Posterior vena cava (tissue), 2 donors: ENCODE data around the gene L1TD1. TPM values are rescaled to one million over a fixed set of nuclear protein-coding genes. Genes with fewer than 3 reads are reported as not detected.
"Not testable (repeated sequence)": the region's sequence is repeated elsewhere in the genome, so short reads cannot be mapped to it uniquely, and the experiment has no call there.

Experiments
- DNase-seq: peaks from one replicate; pipeline ENCODE4 v3.0.0-alpha.2; 2020; ENCODE audit warnings: low spot score
- intact Hi-C, 2 donors: fragments of 100-400 bp; cut with DNase I; formaldehyde crosslinking; loops; one replicate each; pipeline versions ENCODE4 v1.14.1 to v1.14.2; 2022 to 2023
- long read RNA-seq, 2 donors: library from polyadenylated mRNA; unstranded; transcript quantifications; one replicate each; pipeline ENCODE4 v2.0.0, GENCODE V29; 2020 to 2021
- total RNA-seq, 2 donors: library from RNA; stranded (reverse); fragmentation: NEBNext Ultra II Directional; extraction: Animal tissue kit (Norgen Biotek cat#: 25700); gene quantifications; one replicate each; pipeline ENCODE4 v1.2.1, GENCODE V29; 2021
- donor health status: DM: yes; HTN: yes; CAD: no.
- donor health status: DM: yes; HTN: yes; CAD: no.

The L1TD1 gene, protein sequence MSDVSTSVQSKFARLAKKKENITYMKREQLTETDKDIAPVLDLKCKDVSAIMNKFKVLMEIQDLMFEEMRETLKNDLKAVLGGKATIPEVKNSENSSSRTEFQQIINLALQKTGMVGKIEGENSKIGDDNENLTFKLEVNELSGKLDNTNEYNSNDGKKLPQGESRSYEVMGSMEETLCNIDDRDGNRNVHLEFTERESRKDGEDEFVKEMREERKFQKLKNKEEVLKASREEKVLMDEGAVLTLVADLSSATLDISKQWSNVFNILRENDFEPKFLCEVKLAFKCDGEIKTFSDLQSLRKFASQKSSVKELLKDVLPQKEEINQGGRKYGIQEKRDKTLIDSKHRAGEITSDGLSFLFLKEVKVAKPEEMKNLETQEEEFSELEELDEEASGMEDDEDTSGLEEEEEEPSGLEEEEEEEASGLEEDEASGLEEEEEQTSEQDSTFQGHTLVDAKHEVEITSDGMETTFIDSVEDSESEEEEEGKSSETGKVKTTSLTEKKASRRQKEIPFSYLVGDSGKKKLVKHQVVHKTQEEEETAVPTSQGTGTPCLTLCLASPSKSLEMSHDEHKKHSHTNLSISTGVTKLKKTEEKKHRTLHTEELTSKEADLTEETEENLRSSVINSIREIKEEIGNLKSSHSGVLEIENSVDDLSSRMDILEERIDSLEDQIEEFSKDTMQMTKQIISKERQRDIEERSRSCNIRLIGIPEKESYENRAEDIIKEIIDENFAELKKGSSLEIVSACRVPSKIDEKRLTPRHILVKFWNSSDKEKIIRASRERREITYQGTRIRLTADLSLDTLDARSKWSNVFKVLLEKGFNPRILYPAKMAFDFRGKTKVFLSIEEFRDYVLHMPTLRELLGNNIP
- total RNA-seq: under 1 TPM; 0.09 to 0.48 TPM
- long read RNA-seq, donor 1: 0 reads
- long read RNA-seq, donor 2, partial matches to known transcripts: 1 of 1 reads
- long read RNA-seq, donor 2, other reads (novel, unspliced or antisense): 0 of 1 reads

- DNase-seq: peak; percentile 75
- intact Hi-C loops: no loop called here
Observed at GRCh38 chr1:62194651-62195544, at the start of gene L1TD1. L1TD1 (plus strand) TSS chr1:62194849; CDS start chr1:62206629, 11,780 bp downstream.

DNA sequence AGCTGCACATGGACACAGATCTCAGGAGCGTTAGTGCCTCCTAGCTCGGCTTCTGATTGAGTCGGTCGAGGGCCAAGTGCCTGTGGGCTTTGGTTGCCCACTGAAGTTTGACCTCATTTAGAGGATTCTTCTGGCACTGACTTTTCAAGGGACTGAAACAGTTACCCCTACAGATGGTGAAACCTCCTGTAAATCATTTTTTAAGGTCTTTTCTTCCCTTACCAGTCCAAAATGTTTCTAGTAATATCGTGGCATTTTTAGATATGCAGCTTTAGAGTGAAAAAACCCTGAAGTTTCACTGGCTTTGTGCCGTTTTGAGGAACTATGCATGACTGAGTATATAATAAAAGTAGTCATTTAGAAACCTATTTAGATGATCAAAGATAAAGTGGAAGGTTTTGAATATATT is 34.7 kb upstream of the L1TD1 start:
- DNase-seq: no peak
- intact Hi-C loops: no loop called here

DNA sequence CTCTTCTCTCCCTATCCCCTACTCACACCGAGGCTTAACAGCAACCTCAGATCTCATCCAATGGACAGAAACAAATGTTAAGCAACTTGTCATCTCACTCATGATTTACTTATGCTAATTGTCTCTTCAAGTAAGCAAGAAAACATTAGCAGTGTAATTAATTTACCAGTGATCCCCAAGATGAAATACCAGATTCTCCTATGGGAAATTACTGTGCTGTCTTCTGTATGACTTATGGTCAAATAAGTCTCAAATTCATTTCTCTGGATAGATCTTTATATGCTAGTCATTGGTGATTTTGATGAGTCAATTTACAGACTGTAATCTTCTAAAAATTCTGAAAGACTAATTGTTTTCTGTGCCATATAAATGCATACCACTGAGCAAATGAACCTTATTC is 32.9 kb upstream of the L1TD1 start:
- intact Hi-C loops: no loop called here
- DNase-seq: no peak

DNA sequence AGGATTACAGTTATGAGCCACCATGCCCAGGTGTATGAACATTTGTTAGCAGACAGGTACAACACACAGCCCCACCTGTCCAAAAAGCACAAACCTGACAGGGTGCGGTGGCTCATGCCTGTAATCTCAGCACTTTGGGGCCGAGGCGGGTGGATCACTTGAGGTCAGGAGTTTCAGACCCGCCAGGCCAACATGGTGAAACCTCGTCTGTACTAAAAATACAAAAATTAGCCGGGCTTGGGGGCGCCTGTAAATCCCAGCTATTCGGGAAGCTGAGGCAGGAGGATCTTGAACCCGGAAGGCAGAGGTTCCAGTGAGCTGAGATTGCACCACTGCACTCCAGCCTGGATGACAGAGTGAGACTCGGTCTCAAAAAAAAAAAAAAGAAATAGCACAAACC is 24.3 kb upstream of the L1TD1 start:
- intact Hi-C loops, DNase-seq: not testable (repeated sequence)

GRCh38 chr1:62175568-62176179 is 19.0 kb upstream of the L1TD1 start:
- DNase-seq: no peak
- intact Hi-C loops: loop anchor here (2.0 to 5.0 kb wide), 2 partner anchors 227 to 231 kb away; no protein-coding TSS in a partner anchor

DNA sequence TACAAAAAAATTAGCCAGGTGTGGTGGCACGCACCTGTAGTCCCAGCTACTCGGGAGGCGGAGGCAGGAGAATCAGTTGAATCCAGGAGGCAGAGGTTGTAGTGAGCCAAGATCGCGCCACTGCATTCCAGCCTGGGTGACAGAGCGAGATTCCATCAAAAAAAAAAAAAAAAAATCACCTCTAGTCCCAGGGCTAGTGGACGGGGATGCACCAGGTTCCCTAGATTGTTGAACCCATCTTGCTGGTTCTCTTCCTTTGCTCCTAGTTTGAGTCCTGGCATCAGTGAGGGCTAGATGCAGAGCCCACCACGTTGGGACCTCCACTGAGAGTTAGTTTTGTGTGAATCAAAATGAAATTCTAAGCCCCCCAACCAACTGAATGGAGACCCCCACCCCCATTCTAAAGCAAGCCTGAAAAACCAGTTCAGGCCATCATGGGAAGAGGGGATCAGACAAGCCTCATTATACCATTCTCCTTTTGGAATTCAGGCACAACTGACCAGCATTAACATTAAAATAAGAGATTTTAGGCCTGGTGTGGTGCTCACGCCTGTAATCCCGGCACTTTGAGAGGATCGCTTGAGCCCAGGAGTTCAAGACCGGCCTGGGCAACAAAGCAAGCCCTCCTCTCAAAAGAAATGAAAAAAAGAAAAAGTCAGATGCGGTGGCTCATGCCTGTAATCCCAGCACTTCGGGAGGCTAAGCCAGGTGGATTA is 17.9 kb upstream of the L1TD1 start:
- intact Hi-C loops: loop anchor here in 1 of 2 donors (5.0 kb wide), 1 partner anchor 226 kb away; no protein-coding TSS in a partner anchor
- DNase-seq: no peak

DNA sequence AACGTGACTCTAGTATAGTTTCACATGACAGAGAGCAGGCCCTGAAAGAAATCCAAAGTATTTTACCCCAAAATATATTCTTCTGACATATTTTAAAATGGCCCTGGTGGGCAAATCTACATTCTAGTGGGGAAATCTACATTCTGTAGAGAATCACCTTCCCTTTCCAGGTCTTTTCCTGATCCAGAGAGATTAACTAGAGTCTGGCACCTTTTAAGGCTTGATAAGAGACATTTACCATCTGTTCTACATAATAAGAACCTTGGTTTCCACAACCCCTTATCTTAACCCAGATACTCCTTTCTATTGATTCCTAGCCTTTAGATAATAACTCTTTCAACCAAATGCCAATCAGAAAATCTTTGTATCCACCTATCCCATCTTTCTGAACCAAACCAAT is 17.0 kb upstream of the L1TD1 start:
- intact Hi-C loops: loop anchor here in 1 of 2 donors (5.0 kb wide), 1 partner anchor 225 kb away; no protein-coding TSS in a partner anchor

GRCh38 chr1:62178372-62178771 is 16.3 kb upstream of the L1TD1 start:
- intact Hi-C loops: loop anchor here in 1 of 2 donors (5.0 kb wide), 1 partner anchor 224 kb away; no protein-coding TSS in a partner anchor
- DNase-seq: no peak

More for the DNA sequence above, 17.0 kb upstream of the L1TD1 start:
- no peak for DNase-seq

DNA sequence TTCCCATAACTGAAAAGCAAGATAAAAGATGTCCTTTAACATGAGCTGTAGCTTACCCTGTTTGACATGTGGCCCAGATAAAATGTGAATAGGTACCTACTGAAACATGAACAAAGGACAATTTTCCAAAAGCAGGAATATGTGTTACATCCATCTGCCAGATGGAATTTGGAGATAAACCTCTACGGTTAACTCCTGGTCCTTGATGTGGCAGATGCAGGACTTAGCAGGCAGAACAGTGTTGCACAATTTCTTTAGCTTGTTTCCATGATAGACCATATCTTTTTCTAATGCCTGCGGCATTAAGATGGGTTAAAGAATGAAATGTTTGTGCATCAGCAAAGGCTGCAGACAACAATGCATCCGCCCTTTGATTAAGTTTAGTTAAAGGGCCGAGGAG is 14.6 kb upstream of the L1TD1 start:
- DNase-seq, intact Hi-C loops: not testable (repeated sequence)

GRCh38 chr1:62180639-62181038 is 14.0 kb upstream of the L1TD1 start:
- intact Hi-C loops: no loop called here
- no peak for DNase-seq

- no peak for DNase-seq
- intact Hi-C loops: no loop called here
Observed at GRCh38 chr1:62181532-62181931, 13.1 kb upstream of the L1TD1 start.

- DNase-seq, intact Hi-C loops: not testable (repeated sequence)
Observed at GRCh38 chr1:62182157-62182556, 12.5 kb upstream of the L1TD1 start.

GRCh38 chr1:62183164-62184020 is 11.3 kb upstream of the L1TD1 start:
- DNase-seq, intact Hi-C loops: not testable (repeated sequence)

DNA sequence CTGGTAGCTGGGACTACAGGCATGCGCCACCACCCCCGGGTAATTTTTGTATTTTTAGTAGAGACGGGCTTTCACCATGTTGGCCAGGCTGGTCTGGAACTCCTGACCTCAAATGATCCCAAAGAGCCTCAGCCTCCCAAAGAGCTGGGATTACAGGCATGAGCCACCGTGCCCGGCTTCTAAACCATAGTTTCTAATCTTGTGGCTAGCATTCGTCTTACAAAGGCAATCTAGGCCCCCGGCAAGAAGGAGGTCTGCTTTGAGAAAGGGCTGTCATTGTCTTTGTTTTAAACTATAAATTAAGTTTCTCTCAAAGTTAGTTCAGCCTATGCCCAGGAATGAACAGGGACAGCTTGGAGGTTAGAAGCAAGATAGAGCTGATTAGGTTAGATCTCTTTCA is 10.3 kb upstream of the L1TD1 start:
- intact Hi-C loops: no loop called here
- no peak for DNase-seq

GRCh38 chr1:62185233-62185632 is 9.4 kb upstream of the L1TD1 start:
- intact Hi-C loops, DNase-seq: not testable (repeated sequence)

- intact Hi-C loops: no loop called here
- DNase-seq: no peak
Observed at GRCh38 chr1:62185677-62186076, 9.0 kb upstream of the L1TD1 start.

DNA sequence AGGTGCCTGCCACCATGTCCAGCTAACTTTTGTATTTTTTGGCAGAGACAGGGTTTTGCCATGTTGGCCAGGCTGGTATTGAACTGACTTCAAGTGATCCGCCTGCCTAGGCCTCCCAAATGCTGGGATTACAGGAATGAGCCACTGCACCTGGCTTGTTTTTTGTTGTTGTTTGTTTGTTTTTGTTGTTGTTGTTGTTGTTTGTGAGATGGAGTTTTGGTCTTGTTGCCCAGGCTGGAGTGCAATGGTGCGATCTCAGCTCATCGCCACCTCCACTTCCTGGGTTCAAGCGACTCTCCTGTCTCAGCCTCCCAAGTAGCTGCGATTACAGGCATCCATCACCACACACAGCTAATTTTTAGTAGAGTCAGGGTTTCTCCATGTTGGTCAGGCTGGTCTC is 7.1 kb upstream of the L1TD1 start:
- intact Hi-C loops: no loop called here
- DNase-seq: no peak
